ENCODE measurements around the gene MAPK10. TPM values are rescaled to one million over a fixed set of nuclear protein-coding genes. Genes with fewer than 3 reads are reported as not detected.

The MAPK10 gene
- total RNA-seq, 1 experiment from 2014 or later: 0.44 TPM

DNA sequence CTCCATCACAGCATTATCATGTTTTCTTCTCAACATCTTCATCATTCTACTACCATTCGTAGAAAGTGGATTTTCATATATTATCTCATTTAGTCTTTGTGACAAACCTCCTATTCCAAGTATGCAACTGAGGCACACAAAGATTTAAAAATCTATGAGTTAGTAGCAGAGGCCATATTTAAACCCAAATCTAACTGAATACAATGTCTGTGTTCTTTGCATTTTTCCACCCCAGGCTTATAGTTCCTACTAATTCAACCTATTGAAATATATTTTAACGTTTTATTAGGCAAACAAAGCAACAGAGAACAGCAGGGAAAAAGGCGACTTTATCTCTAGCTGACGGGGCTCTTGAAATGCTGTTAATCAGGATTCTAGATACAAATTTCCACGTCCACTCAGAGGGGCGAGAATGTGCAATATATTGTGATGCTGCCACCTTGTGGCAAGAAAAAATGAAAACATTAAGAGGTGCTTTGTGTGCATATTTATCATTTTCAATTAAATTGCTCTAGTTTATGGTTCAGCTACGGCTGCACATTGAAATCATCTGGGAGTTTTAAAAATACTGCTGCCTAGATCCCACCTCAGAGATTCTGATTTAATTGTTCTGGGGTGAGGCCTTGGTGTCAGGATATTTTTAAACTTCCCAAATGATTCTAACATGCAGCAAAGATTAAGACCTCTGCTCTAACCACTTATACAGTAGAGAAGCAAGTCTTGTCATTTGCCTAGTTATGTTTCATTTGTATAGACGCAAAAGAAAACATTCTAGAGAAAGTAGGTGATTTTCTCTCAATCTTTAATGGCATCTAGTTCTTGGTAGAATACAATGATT is 315.9 kb downstream of the MAPK10 start:
- Histone ChIP-seq H3K4me3 (ENCODE audit: low read length) (peak overlapping the region; percentile 22; the same call in 1 of the 2 replicates), H4K20me1 (ENCODE audit: low read length) (no peaks in the 10 kb centered on the region), H3K36me3 (ENCODE audit: low read depth, low read length) (no peaks in the 10 kb centered on the region), H3K79me2 (ENCODE audit: low read length) (no peaks in the 10 kb centered on the region), H3F3A (ENCODE audit: low read length, unreplicated experiment) (no peaks in the 10 kb centered on the region), H3K9ac (ENCODE audit: low read length) (no peak overlapping the region), H3K27me3 (ENCODE audit: low read length) (no peaks in the 10 kb centered on the region), H3K4me2 (ENCODE audit: low read length) (peak overlapping the region; percentile 56; the same call in 1 of the 2 replicates), H3K9me2 (replicated peaks; ENCODE audit: low read length) (no peaks in the 10 kb centered on the region), H3K27ac (ENCODE audit: low read length) (no peak overlapping the region), H2AFZ (ENCODE audit: low read length) (peak overlapping the region; percentile 49; the same call in 1 of the 2 replicates), H3K4me1 (ENCODE audit: insufficient read depth, low read length) (peaks cover 11% of the 10 kb centered on the region), H3K9me3 (ENCODE audit: low read length) (no peaks in the 10 kb centered on the region)
- ChIA-PET POLR2A (ENCODE audit: unreplicated experiment) (no interaction called here), CTCF (interaction anchor here (0.6 to 1.5 kb wide), 2 partner anchors 247 to 263 kb away, joined by 3 to 9 read pairs; no protein-coding TSS in a partner anchor)
- intact Hi-C loops (cut with micrococcal nuclease): loop anchor here (1.0 to 10.0 kb wide), 5 partner anchors 75 to 297 kb away; no protein-coding TSS in a partner anchor
- TF ChIP-seq, protein P1, sequence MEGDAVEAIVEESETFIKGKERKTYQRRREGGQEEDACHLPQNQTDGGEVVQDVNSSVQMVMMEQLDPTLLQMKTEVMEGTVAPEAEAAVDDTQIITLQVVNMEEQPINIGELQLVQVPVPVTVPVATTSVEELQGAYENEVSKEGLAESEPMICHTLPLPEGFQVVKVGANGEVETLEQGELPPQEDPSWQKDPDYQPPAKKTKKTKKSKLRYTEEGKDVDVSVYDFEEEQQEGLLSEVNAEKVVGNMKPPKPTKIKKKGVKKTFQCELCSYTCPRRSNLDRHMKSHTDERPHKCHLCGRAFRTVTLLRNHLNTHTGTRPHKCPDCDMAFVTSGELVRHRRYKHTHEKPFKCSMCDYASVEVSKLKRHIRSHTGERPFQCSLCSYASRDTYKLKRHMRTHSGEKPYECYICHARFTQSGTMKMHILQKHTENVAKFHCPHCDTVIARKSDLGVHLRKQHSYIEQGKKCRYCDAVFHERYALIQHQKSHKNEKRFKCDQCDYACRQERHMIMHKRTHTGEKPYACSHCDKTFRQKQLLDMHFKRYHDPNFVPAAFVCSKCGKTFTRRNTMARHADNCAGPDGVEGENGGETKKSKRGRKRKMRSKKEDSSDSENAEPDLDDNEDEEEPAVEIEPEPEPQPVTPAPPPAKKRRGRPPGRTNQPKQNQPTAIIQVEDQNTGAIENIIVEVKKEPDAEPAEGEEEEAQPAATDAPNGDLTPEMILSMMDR (conservative IDR thresholded peaks at IDR 0.05; ENCODE audit: low read depth, low read length): peak; percentile 71
- TF ChIP-seq EZH2 (IDR thresholded peaks at IDR 0.05; ENCODE audit: low read length, unreplicated experiment) (no peak), EZH2phosphoT487 (IDR thresholded peaks at IDR 0.05; ENCODE audit: borderline replicate concordance, low read length) (no peak)
- BruUV-seq (replicated peaks): no TSS peak
- peak; percentile 72 for DNase-seq
- peak; percentile 76 for ATAC-seq

DNA sequence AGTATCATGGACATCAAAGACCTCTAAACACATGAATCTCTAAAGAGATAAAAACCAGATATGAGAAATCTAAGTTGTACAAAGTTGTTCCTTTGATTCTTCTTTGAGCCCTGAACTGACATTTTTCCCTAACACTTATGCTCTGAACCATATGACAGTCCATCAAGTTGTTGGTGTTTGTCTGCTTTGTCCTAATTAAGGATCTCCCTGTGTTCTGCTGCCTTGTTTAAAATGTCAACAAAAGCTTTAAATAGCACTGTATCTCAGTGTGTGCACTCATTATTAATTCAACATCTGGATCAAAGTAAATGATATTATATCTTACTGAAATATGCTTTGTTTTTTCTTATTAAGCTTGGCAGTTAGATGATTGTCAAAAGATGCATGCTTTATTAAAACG is 321.8 kb downstream of the MAPK10 start:
- POLR2A ChIA-PET (ENCODE audit: unreplicated experiment): no interaction called here
- no peak for ATAC-seq

More for the DNA sequence above, 321.8 kb downstream of the MAPK10 start:
- Histone ChIP-seq H4K20me1 (ENCODE audit: low read length) (no peaks in the 10 kb centered on the region), H3K27me3 (ENCODE audit: low read length) (no peaks in the 10 kb centered on the region), H3K4me1 (ENCODE audit: insufficient read depth, low read length) (peaks cover 38% of the 10 kb centered on the region), H3F3A (ENCODE audit: low read length, unreplicated experiment) (no peaks in the 10 kb centered on the region), H3K27ac (ENCODE audit: low read length) (no peak overlapping the region), H2AFZ (ENCODE audit: low read length) (no peak overlapping the region), H3K36me3 (ENCODE audit: low read depth, low read length) (no peaks in the 10 kb centered on the region), H3K9ac (ENCODE audit: low read length) (no peak overlapping the region), H3K79me2 (ENCODE audit: low read length) (no peaks in the 10 kb centered on the region), H3K4me3 (ENCODE audit: low read length) (no peak overlapping the region), H3K9me2 (replicated peaks; ENCODE audit: low read length) (no peaks in the 10 kb centered on the region), H3K9me3 (ENCODE audit: low read length) (no peaks in the 10 kb centered on the region), H3K4me2 (ENCODE audit: low read length) (no peak overlapping the region)
- CTCF ChIA-PET: no interaction called here
- TF ChIP-seq EZH2phosphoT487 (IDR thresholded peaks at IDR 0.05; ENCODE audit: borderline replicate concordance, low read length): no peak
- TF ChIP-seq, protein P1 (conservative IDR thresholded peaks at IDR 0.05; ENCODE audit: low read depth, low read length): no peak
- no peak for TF ChIP-seq EZH2 (IDR thresholded peaks at IDR 0.05; ENCODE audit: low read length, unreplicated experiment)
- no peak for DNase-seq
- intact Hi-C loops (cut with micrococcal nuclease): no loop called here
- no TSS peak for BruUV-seq (replicated peaks)

Measured in PC-3 (cell line).